Activated T-helper 1 cell treated with Interleukin-2 at 50 U/mL for 16 hours (primary cell): ENCODE data around the gene PRKN.
"Not testable (repeated sequence)": the region's sequence is repeated elsewhere in the genome, so short reads cannot be mapped to it uniquely, and the experiment has no call there.

Experiments
- DNase-seq: peaks from one replicate; pipeline ENCODE4 v3.0.0-alpha.2; 2020; ENCODE audit warnings: low read depth

PRKN gene

DNA sequence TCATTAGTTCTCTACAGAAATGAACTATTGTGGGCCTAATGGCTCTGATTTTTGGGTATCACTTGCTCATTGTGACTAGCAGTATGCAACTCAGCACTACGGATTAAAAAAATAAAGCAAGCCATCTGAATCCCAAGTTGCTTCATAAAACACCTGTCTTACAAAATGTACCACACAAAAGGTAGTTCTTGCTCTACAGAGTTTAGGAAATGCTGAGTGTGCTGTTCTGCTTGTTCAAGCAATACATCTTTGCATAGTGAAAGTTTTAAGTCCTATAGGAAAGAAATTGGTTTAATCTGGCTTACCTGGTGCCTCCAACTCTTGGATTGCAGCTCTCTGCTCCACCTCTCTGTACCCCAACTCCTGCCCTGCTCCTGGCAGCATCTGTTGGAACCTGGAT is 1187.0 kb downstream of the PRKN start:
- no peak for DNase-seq

DNA sequence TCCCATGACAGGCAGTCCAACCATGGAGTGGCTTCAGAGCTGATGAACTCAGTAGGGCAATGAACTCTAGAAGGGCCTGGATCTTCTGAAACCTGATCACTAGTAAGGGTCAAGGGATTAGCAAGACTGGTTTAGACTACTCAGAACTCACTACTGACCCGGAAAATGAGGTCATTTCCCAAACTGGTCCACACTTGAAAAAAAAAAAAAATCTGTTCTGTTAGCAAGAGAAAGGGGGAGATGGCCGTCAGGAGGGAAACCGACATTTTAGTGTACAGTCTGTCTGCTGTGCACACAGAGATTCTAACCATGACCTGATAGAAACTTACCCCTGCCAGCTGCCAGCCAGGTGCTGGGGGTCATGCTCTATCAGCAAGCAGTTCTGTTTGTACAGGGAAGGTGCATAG is 1191.3 kb downstream of the PRKN start:
- DNase-seq, result no peak

GRCh38 chr6:161534264-161534873 is 1193.2 kb downstream of the PRKN start:
- no peak for DNase-seq

GRCh38 chr6:161533266-161533665 is 1194.3 kb downstream of the PRKN start:
- DNase-seq, result no peak

DNA sequence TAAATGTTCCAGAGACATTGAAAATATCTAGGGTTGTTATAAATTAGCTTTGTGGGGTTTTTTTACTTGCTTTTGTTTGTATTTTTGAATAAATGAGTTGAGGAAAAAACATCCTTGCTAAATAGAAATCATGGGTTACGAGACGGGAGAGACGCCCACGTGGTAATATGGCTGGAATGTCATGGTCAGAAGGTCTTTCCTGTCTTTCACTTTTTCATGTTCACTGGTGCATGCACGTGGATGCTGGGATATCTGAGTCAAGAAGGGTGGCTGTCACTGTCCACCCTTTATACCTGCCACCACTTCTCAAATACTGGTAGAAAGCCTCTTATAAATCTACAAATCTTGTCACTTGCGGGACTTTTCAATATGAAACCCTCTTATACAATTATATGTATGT is 1195.0 kb downstream of the PRKN start:
- no peak for DNase-seq

GRCh38 chr6:161526794-161527193 is 1200.8 kb downstream of the PRKN start:
- DNase-seq, result no peak

GRCh38 chr6:161523362-161523761 is 1204.2 kb downstream of the PRKN start:
- DNase-seq, result no peak

DNA sequence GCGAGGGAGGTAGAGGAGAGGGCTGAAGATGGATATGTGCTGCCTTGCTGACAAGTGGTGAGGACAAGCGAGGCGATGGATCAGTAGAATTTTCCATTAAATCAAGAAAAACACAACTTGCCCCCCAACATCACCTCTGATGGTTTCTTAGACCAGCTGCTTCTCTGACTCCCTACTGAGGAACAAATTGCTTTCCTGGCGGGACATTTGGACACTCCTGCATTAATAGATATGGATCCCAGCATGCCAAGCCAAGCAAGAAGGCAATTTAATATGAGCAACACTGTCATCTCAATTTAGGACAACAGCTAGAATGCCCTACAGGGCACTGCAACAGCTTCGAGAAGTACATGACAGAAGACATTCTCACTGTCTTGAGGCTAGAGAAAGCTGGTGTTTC is 1205.3 kb downstream of the PRKN start:
- DNase-seq, result no peak

GRCh38 chr6:161511447-161512095 is 1216.0 kb downstream of the PRKN start:
- DNase-seq, result no peak

- no peak for DNase-seq
These were observed 1219.2 kb downstream of the PRKN start for GRCh38 chr6:161508341-161508740.

DNA sequence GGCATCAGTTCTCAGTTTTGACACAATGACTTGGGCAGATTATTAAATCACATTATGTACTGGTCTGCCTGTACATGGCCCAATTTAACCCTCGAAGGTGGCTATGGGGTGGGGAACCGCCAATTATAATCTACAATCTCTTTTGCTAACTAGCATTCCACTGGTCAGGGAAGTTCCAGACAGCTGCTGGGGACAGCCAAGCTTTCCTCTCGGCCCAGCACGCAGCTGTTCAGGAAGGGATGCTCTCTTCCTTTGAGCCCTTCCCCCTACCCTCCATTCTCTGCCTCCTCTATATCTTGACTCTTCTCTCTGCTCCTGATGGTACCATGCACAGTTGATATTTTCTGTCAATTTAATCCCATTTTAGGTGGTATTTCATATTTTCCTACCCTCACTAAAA is 1220.2 kb downstream of the PRKN start:
- no peak for DNase-seq

GRCh38 chr6:161503570-161503969 is 1224.0 kb downstream of the PRKN start:
- DNase-seq, result no peak

- DNase-seq, result no peak
These were observed 1228.7 kb downstream of the PRKN start for GRCh38 chr6:161498881-161499280.

DNA sequence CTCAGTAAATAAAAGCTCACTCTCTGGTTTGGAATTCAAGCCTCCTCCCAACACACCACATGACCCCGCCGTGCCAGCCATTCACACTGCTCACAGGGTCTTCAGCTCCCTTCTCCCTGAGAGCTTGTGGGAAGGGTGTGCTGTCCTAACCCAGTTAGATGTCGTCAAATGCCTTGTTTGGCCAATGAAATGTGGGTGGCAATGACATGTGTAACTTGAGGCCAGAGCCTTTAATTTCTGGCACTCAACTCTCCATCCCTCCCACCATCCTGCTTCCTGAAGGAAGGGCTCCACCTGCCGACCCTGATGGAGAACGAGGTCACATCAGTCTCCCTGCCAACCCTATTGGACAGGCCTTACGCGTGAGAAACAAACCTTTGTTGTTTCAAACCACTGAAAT is 1229.2 kb downstream of the PRKN start:
- DNase-seq, result no peak

DNA sequence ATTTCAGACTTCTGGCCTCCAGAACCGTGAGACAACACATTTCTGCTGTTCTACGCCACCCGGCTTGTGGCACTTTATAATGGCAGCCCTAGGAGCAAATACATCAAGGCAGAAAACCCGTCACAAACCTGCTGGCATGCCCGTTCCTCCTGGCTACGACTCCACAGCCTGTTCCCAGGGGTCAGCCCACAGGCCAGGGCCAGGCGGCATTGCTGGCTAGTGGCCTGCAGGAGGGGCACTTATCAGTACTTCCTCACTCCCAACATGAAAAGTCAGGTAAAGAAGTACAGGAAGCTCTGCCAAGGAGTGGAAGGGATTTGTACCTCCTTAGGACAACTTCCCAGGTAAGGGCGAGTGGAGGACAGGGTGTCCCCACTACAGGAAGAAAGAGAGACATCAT is 1230.6 kb downstream of the PRKN start:
- DNase-seq, result no peak

DNA sequence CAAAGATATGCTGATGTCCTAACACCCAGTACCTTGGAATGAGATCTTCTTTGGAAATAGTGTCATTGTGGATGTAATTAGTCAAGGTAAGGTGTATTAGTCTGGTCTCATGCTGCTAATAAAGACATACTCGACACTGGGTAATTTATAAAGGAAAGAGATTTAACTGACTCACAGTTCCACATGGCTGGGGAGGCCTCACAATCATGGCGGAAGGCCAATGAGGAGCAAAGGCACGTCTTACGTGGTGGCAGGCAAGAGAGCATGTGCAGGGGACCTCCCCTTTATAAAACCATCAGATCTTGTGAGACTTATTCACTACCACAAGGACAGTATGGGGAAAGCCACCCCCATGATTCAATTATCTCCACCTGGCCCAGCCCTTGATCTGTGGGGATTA is 1231.3 kb downstream of the PRKN start:
- not testable (repeated sequence) for DNase-seq

DNA sequence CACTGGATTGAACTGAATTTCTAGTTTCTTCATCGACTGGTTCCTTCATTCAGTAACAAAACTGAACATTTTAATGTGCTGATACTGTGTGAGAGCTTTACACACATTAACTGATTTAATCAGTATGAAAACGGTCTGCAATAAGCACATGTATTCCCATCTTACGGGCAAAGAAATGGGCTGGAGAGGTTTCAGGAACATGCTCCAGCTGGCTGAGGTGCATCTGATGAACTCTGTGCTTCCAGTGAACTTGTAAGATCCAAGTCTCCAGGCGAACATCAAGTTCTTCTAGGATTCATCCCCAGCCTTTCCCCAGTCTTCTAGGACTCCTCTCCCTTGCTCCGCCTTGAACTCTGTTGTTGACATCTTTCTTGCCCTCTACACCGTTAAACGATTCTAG is 1233.0 kb downstream of the PRKN start:
- DNase-seq, result no peak

- DNase-seq, result no peak
These were observed 1233.9 kb downstream of the PRKN start for GRCh38 chr6:161493576-161494118.

- no peak for DNase-seq
These were observed 1237.8 kb downstream of the PRKN start for GRCh38 chr6:161489626-161490306.

GRCh38 chr6:161487694-161488093 is 1239.9 kb downstream of the PRKN start:
- DNase-seq, result no peak

DNA sequence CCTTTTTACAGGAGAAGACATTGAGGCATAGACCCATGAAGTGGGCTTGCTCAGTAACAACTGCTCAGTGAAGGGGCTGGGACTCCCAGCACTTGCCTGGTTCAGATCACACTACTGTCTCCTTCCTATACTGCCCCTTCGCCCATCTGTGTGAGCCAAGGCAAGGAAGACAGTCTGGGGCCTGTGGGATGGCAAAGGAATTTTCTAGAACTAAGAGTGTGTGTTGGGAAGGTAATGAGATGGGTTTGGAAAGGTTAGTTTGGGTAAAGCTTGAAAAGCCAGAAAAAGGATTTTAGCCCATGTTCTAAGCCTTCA is 1240.4 kb downstream of the PRKN start:
- no peak for DNase-seq

DNA sequence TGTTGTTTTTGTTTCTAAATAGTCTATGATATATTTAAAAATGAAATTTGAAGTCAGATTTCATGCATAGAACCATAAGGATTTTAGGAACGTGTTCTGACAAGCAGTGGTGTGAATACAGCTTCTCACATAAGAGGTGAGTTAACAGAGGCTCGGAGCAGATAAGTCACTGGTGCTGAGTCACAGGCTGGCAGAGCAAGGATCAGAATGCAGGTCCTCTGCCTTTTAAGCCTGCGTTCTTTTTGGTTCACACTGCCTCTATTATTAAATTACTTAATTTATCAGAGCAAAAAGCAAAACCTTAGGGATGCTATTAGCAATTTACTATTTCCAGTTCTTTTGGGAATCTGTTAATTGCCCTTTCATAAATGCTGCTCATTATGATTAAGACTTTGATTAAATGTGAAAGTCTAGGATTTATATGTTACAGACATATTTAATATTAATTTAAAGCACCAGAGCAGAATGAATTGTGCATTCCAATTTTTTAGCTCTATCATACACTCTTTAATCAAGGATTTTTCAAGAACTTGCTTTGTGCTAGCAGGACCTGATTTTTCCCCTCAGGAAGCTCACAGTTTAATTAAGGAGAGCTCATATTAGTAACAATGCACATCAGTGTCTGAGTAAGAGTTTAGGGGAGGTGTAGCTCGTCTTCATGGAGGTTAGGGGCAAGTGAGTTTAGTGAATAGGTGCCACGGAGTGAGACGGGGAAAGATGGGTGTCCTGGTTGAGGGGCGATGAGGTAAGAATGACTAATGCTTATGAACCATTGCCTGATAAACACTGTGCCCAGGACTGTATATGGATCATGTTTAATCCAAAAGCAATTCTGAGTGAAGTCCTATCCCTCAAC is 1241.0 kb downstream of the PRKN start:
- DNase-seq, result no peak

GRCh38 chr6:161482517-161482858 is 1245.1 kb downstream of the PRKN start:
- no peak for DNase-seq
